NCI-H524 (cell line): Measurements from ENCODE around the gene YAP1.

Experiments used
- DNase-seq, 2 experiments: peaks; one replicate each; lab custom pipeline; 2025; lab: John Stamatoyannopoulos, UW

YAP1 gene

DNA sequence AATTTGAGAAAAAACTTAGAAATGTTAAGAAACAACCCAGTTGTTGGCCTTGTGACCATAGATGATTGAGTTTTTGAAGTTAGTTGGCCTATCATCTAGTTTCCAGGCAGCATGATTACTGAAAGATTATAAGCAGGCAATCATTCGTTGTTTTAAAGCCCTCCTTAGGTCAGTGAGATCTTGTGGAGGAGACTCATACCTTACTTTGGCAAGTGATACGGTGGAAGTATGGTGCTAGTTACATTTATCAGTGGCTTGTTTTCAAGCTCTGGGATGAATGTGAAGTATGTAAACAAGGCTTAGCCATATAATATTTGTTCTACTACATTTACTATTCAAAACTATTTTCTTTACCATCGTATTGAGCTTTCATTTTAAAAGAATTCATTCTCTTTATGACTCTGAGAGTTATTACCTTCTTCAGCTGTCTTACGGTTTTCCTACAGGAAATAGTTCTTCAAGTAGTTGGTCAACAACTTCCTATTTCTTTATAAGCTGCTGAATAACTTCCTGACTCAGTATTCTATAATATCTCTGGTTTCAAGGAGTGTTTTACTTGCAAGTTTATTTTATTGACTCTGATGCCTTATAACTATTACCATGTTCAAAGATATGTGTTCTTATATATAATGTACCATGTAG is 7.3 kb downstream of the YAP1 start:
- no peak for DNase-seq

DNA sequence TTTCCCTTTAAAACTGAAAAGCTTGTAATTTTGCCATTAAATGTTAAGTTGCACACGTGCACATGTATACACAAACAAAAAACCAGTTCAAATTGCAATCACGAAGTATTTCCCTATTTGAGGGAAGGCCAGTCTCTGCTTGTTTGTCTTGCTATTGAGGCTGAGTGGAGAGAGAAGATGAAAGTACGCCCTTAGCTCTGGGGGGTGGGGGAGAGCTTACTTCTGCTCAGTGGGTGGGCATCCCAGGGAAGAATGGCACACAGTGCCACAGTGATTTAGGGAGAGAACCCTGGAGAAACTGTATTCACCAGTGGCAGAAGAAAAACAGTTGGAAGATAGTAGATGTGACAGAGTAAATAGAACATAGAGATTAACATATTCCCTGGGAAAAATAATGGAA is 8.7 kb downstream of the YAP1 start:
- no peak for DNase-seq

DNA sequence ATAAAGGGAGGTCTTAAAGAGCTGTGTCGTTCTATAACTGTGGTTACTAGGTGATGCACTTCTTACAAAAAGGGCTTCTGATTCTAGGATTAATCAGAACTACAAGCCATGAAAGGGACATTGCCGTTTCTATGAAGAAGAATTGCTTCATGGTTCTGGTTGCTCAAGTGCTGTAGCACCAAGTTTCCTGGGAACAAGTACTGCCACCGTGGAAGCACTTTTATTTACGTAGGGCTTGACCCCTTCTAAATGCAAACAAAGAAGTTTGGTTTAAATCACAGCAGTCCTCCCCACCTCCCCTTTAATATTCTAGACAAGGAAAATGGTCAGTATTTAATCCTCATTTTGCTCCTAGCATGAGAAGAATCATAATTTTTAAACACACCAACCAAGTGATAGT is 9.8 kb downstream of the YAP1 start:
- DNase-seq, result no peak

DNA sequence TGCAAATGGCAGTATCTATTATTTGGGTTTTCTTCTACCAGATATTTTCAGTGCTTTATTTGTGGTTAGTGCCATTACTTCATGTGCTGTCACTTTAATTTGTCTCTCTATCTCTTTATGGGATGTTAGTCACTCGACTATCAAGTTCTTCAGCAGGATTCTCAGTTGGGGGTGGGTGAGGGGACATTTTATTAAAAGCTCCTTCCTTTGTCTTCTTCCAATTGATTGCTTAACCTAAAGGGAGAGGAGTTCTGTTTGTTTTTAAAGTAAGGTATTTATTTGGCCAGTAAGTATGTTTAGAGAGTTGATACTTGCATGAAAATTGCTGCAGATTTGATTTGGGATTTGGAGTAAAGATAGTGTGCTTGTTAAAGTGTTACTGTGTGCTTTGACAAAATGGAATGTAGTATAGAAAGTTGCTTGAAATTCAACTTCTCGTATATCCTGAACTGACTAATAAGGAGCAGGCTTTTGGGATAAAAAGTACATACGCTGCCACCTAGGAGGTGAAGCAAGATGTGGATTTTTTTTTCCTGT is 10.3 kb downstream of the YAP1 start:
- no peak for DNase-seq

DNA sequence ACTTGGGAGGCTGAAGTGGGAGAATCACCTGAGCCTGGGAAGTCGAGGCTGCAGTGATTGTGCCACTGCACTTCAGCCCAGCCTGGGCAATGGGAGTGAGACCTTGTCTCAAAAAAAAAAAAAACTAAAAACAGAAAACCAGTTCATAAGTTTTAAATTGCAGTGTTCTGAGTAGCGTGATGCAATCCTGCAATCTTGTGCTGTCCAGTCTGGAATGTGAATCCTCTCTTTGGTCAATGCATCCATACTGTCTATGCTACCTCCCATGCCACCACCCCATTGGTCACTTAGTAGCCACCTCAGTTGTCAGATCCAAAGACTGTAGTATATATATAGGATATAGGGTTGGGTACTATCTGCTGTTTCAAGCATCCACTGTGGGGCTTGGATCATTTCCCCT is 11.1 kb downstream of the YAP1 start:
- no peak for DNase-seq

DNA sequence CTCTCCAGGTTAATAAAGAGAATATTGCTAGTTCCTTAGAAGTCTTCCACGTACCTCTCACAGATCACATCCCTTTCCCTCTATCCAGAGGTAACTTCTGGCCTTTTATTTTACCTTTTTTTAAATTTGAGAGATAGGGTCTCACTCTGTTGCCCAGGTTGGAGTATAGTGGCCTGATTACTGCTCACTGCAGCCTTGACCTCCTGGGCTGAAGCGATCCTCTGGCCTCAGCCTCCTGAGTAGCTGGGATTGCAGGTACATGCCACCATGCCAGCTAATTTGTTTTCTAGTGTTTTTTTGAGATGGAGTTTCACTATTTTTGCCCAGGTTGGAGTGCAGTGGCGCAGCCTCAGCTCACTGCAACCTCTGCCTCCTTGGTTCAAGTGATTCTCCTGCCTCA is 24.4 kb downstream of the YAP1 start:
- DNase-seq, result no peak

DNA sequence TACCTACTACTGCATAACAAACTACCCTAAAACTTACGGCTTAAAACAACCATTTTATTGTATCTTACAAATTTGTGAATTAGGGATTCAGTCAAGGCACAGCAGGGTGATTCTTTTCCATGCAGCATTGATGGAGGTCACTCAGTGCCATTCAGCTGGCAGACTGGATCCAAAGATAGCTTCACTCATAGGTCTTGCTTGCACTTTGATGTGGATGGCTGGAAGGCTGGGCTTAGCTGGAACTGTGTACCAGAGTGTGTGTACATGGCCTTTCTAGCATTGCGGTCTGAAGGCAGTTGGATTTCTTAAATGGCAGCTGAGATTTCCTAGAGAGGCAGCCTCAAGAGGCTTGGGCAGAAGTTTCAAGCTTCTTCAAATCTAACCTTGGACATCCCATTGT is 25.0 kb downstream of the YAP1 start:
- no peak for DNase-seq

DNA sequence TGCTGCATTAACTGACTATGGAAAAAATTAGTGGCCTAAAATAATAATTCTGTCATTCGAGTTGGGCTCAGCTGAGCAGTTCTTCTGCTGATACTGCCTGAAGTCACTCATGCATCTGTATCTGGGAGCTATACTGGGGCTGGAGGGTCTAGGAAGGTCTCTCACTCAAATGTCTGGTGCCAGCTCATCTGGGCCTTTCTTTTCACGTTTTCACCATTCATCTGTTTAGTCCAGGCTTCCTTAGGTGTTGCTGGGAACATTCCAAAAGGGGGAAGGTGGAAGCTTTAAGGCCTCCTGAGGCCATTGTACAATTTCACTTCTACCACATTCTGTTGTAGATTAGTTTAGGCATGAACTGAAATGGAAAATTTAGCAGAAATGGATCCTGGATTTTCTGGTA is 28.0 kb downstream of the YAP1 start:
- DNase-seq, result no peak

DNA sequence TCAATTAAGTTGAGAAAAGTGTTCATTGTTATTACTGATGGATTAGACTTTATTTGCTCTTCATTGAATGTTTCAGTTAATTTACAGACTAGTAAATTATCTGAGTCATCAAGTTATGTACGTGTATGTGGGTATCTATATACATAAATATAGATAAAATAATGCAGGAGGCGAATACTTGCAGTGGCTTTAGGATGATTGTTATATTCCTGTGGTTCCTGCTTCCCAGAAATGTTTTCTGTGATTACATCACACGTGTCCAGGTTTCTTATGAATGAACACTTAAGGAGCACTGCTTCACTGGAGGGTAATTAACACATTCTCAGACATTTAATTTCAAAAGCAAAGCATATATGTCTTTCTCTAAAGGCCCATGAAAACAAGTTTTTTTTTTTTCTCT is 28.4 kb downstream of the YAP1 start:
- no peak for DNase-seq

DNA sequence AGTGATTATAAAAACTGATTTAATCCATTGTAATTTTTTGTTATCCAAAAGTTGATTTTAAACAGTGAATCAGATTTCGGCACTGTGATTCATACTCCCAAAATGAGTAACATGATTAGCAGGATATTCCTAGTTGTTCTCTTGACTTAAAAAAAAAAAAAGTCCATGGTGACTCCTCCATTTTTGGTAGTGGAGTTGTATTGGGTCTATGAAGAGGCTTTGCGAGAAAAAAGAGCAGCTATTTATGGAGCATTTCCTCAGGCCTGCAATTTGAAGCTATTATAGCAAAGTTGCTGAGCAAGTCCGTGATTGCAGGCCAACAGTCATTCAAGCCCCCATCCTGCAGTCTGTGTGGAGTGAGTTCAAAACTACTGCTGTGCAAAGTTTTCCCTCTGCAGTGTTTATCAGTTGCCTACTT is 28.8 kb downstream of the YAP1 start:
- DNase-seq, result no peak

DNA sequence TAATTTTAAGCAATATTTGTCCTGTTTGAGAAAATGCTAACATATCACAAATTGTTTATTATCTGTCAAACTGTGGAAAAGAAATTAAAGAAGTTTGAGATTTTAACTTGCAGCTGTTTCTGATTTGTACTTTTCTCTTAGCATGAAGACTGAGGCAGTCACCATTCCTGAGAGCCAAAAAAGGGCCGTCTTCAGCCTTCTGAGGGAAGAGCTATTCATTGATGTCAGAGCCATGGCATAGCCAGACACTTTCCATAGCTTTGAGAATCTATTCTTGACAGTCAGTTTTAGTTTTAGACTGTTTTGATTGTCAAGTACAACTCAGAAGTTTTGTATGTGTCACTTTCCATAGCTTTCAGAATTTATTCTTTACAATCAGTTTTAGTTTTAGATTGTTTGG is 32.1 kb downstream of the YAP1 start:
- DNase-seq, result no peak

DNA sequence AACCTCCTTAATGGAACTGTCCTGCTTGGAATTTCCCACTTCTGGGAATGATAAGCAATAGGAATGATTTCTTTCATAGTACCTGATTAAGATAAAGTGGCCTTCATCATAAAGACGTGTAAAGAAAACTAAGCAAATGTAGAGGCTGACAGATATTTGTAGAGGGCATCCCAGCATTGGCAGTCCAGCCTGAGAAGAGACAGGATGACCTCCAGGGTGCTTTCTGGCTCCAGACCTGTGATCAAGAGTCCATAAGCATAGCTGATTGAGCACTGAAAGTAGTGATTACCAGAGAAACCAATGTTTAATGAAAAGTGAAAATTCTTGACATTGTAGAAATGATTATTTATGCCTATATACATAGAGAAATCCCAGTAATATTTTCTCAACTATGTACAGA is 33.6 kb downstream of the YAP1 start:
- no peak for DNase-seq

DNA sequence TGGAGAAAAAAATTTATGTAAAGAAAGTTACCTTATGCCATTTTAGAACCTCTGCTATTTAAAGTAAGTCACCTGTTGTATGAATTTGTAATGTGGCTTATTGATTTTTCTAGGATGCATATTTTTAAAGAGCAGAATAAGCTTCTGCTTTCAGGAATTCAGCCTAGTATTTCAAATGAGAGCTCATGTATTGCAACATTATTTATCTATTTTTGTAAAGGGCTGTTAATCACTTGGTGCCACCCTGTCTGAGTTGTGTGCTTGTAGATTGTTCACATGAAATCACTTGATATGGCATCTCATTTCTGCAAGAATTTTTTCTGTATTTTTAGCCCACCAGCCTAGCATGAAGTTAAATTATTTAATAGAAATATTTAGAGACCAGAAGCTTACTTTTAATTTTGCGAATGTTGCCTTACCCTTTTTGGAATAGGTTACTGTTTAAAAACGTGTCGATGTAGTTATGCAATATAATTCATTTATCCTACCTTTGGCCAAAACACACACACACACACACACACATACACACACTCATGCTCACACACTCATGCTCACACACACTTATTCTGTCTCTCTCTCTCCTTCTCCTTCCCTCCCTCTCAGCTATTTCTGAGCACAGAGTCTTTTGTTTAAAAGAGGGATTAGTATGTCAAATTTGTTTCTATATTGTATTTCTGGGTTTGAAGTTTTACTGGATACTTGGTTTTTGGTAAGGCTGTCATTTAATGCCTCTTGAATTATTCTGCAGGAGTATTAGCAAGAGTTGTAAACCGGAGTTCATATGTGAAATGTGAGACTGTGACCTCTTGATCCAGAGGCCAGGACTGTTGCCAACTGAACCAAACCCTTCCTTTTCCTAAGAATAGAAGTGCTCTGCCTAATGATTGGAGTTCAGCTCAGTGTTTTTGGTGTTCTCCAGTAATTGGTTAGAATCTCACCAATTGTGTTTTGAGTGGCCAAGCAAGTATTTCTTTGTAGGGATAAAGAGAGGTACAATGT is 34.4 kb downstream of the YAP1 start:
- DNase-seq, result no peak

DNA sequence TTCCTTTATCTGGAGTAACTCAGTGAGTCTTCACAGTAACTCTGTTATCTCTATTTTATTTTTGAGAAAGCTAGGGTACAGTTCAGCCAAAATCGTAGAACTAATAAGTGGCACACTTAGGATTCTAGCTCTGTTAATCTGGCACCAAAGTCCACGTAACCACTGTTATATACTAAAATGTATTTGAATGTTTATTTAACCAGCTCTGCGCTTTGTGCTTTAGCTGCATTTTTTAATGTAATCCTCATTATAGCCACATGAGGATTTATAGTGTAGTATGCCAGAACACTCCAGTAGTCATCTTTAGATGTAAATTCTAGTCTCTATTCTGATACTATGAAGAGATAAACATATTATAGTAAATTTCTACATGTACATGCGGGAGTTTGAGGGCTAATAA is 36.8 kb downstream of the YAP1 start:
- DNase-seq, result no peak

DNA sequence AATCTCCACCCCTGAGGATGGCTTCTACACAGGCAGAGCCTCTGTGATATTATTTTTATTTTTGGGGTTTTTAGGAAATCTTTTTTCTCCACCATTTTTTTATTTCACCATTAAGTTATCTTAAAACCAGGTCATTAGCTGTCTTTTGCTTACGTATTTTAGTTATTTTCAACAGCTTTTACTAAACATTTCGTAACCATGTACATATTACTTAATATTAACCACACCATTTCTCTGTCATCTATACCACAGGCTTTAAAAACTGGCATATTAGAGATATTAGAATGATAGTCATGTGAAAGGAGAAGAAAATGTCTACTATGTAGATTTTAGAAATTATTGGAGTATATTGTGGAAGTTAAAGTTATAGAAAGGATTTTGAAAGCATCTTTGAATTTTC is 37.4 kb downstream of the YAP1 start:
- no peak for DNase-seq

DNA sequence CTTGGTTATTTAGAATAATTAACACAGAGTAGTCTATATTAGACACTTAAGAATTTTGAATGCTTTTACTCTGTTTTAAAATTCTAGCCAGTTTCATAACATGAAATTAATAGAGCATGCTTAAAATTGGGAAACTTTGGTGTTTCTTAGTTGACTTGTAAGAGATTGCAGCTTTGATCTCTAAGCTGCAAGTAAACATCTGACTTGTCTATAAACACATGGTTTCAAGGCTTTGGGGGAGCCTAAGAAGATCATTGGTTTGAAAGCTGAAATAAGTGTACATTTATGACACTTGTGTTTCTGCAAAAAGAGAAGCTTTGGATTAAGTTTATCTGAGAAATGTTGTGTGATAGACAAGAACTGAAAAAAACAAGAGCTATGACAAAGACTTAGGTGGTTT is 37.8 kb downstream of the YAP1 start:
- no peak for DNase-seq

DNA sequence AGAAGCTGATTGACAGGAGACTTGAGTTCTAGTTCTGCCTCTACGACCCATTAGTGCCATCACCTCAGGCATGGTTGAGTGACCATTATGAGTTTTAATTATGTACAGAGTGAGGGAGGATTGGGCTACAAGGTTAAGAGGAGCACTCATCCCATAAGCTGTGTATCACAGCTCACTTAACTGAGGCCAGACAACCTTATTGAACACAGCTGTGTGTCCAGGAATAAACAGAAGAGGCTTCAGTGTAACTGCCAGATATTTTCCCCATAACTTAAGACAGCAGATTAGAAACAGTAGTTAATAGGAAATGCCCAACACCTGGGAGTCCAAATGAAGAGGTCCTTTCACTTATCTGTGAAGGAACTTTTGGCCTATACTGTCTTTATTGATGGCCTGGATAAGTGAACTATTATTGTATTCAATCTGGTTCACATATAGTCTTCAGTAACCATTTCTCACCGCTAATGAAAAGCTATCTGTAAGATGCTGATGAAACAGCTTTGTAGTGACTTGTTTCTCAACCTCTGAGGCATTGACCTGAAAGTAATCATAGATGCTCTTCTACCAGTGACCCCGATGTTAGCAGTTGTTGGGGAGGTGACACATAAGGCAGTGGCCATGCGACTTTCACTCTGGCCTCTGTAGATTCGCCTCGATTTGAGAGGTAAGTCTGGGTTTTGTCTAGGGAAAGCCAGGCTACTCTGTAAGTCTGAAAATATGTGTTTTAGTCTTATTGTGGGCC is 41.7 kb downstream of the YAP1 start:
- DNase-seq, result no peak

DNA sequence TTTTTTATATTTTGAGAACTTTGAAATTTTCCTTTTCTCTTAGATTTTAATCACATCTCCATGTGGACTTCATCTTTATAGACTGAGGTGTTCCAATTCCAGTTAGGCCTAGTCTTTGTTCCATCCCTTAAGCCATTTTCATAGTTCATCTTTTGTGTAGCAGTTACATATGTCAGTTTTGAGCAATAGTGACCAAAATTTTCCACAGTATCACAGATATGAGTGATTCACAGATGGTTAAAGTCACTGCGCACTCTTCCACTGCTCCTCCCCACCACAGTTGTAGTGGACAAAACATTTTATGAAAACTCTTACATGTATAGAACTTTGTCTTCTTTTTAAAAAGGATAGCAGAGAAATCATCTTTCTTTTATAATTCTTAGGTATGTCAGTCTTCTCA is 42.8 kb downstream of the YAP1 start:
- no peak for DNase-seq

DNA sequence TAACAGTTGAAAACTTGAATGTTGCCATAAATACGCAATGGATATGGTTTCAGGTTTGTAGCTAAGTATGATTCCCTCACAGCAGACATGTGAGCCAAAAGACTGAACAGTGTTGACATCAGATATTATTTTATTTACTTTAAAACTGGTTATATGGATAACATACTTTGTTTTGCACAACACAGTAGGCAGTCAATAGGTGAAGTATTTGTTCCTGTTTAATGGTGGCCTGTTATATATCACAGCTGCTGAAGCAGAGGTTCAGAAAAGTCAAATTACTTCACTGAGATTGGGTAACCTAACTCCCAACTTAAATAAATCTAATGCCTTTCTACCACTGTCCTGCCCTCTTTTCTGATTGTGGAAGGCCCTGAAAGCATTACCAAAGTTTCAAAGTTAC is 44.6 kb downstream of the YAP1 start:
- DNase-seq, result no peak

DNA sequence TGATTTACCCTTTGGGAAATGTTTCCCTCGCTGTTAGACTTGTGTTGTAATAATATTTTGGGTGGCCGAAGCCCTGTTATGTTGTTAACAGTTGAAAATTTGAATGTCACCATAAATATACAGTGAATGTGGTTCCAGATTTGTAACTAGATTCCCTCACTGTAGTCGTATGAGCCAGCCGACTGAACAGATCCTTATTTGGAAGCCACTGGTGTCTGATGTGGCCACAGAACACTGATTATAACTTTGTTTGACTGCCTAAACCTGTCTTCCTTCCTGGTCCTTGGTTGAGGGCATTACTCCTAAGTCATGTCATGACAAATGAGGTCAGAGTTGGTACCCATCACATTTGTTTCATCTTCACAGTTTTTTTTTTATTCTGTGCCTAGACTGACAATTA is 45.4 kb downstream of the YAP1 start:
- no peak for DNase-seq

DNA sequence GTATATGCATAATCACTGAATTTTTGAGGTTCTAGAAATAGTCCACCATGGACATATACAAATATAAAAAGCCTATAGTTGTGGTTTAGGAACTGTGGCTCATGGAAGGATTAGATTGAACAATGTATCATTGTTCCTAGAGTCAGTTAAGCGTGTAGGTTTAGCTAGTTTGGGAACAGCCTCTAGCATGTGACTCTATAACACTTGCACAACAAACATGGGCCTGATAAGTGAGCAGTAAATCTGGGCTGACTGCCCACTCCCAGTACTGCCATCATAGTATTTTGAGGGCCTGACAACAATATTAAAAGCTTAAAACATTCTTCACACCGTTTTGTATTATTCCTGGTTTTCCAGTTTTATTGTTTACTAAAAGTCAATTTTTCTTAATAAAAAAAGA is 47.0 kb downstream of the YAP1 start:
- no peak for DNase-seq

DNA sequence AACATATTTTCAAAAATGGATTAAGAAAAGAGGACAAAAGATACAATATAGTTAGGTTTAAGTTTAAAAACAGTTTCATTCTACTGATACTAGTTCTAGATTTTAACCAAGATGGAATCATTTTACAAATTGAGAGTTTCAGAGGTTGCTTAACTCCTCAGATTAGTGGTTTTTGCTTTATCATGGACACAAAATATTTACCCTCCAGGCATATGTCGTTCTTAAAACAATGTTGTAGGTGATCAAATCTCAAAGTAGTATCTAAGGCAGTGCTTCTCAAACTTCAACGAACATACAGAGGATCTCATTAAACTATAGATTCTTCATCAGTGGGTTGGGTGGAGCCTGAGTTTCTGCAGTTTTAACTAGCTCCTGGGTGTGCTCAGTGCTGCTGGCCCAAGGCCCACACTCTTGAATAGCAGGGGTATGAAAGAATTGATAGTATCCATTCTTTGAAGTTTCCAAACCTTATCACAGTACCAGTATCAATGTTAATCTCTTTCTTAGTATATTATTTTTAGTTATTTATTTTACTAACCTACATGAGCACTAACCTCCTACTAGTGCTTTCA is 48.0 kb downstream of the YAP1 start:
- no peak for DNase-seq
